Tibial nerve (tissue), 4 donors: ENCODE data around the gene SLC35D1. TPM values are rescaled to one million over a fixed set of nuclear protein-coding genes. Genes with fewer than 3 reads are reported as not detected.

ENCODE experiments used
- DNase-seq, 2 donors: peaks; one replicate each; pipeline ENCODE4 v3.0.0-alpha.2; 2019; ENCODE audit warnings: low spot score in 2 of 2
- H3K27ac ChIP-seq, 4 donors: fragments of 200-600 bp; sonication (generic) in 3 of 4; one replicate each; pipeline ENCODE4 v1.5.1; 2017 to 2019; ENCODE audit warnings: mild to moderate bottlenecking in 1 of 4
- H3K27me3 ChIP-seq, 2 donors: fragments of 200-600 bp; sonication (generic) in 1 of 2; one replicate each; pipeline versions ENCODE4 v1.5.1 to v1.6.0; 2017 to 2019
- H3K36me3 ChIP-seq, 3 donors: fragments of 200-600 bp; sonication (generic); one replicate each; pipeline ENCODE4 v1.5.1; 2018 to 2019
- H3K4me1 ChIP-seq, 4 donors: fragments of 200-600 bp; sonication (generic) in 3 of 4; one replicate each; pipeline ENCODE4 v1.5.1; 2017 to 2019
- H3K4me3 ChIP-seq, 4 donors: fragments of 200-600 bp; sonication (generic) in 3 of 4; one replicate each; pipeline ENCODE4 v1.5.1; 2017 to 2019; ENCODE audit warnings: mild to moderate bottlenecking in 1 of 4, moderate library complexity in 1 of 4
- H3K9me3 ChIP-seq, 4 donors: fragments of 200-600 bp; sonication (generic) in 3 of 4; one replicate each; pipeline ENCODE4 v1.5.1; 2017 to 2019
- CTCF ChIP-seq, 5 experiments: fragments of 200-600 bp in 3 of 5; fragments of 450-650 bp in 2 of 5; sonication (generic) in 3 of 5; IDR thresholded peaks; one replicate each; pipeline ENCODE4 v1.5.1; 2016 to 2019; ENCODE audit warnings: antibody characterized with exemption in 5 of 5, mild to moderate bottlenecking in 3 of 5, moderate library complexity in 2 of 5
- EP300 ChIP-seq, 2 donors: sonication (generic); formaldehyde crosslinking; IDR thresholded peaks; one replicate each; pipeline ENCODE4 v1.6.1; 2017; ENCODE audit warnings: antibody characterized with exemption in 2 of 2, mild to moderate bottlenecking in 1 of 2
- POLR2A ChIP-seq, 2 donors: fragments of 450-650 bp; IDR thresholded peaks; one replicate each; pipeline ENCODE4 v1.6.1; 2017; ENCODE audit warnings: antibody characterized with exemption in 2 of 2, mild to moderate bottlenecking in 2 of 2, moderate library complexity in 2 of 2
- WGBS, 2 donors: methylation state at CpG; one replicate each; pipeline ENCODE4 v1.1.5; 2018; 5-methylcytosine and 5-hydroxymethylcytosine counted together
- total RNA-seq, 4 donors: library from RNA; depleted of rRNA; stranded (reverse); fragments of >200 nt; gene quantifications; one replicate each; pipeline ENCODE4 v1.1.0, GENCODE V29; 2016

Gene SLC35D1
- total RNA-seq, 4 donors from 2014 or later: 8.7 to 10.5 (median 9.1) TPM

- no peak for DNase-seq
- Histone ChIP-seq H3K27me3 (no peaks in the 10 kb centered on the region), H3K4me3 (no peak overlapping the region), H3K9me3 (no peaks in the 10 kb centered on the region), H3K36me3 (peaks cover 0 to 43% (median 0%) of the 10 kb centered on the region in 3 donors), H3K4me1 (peaks cover 0 to 14% (median 0%) of the 10 kb centered on the region in 4 donors), H3K27ac (peak overlapping the region in 2 of 4 donors; percentile 25 to 36)
- no peak for TF ChIP-seq EP300 (IDR thresholded peaks at IDR 0.05)
- TF ChIP-seq CTCF (IDR thresholded peaks at IDR 0.05): no peak
- TF ChIP-seq POLR2A (IDR thresholded peaks at IDR 0.05): no peak
- 77 to 82% methylated on average over 2 of the region's 2 CpGs for WGBS, 2 donors
These were observed 33.6 kb downstream of the SLC35D1 start for GRCh38 chr1:67020304-67020703.

- H3K27me3 ChIP-seq: no peaks in the 10 kb centered on the region
- DNase-seq: no peak
- no peak for TF ChIP-seq EP300 (IDR thresholded peaks at IDR 0.05)
- no peak for TF ChIP-seq POLR2A (IDR thresholded peaks at IDR 0.05)
- TF ChIP-seq CTCF (IDR thresholded peaks at IDR 0.05): no peak
- H3K4me1 ChIP-seq: peaks cover 0 to 14% (median 0%) of the 10 kb centered on the region in 4 donors
- H3K9me3 ChIP-seq: no peaks in the 10 kb centered on the region
- peak overlapping the region in 2 of 4 donors; percentile 31 to 36 for H3K27ac ChIP-seq
- WGBS, 2 donors: 0 to 18% methylated on average over 1 of the region's 1 CpG
- H3K4me3 ChIP-seq: no peak overlapping the region
- peaks cover 0 to 41% (median 0%) of the 10 kb centered on the region in 3 donors for H3K36me3 ChIP-seq
These were observed 34.3 kb downstream of the SLC35D1 start for GRCh38 chr1:67019600-67020136.

- H3K4me3 ChIP-seq: no peak overlapping the region
- TF ChIP-seq POLR2A (IDR thresholded peaks at IDR 0.05): no peak
- TF ChIP-seq EP300 (IDR thresholded peaks at IDR 0.05): no peak
- TF ChIP-seq CTCF (IDR thresholded peaks at IDR 0.05): no peak
- whole genome bisulfite sequencing, 2 donors: 94 to 98% methylated on average over 4 of the region's 4 CpGs
- no peaks in the 10 kb centered on the region for H3K9me3 ChIP-seq
- peaks cover 0 to 14% (median 0%) of the 10 kb centered on the region in 4 donors for H3K4me1 ChIP-seq
- H3K36me3 ChIP-seq: peaks cover 0 to 37% (median 0%) of the 10 kb centered on the region in 3 donors
- H3K27ac ChIP-seq: peak overlapping the region in 2 of 4 donors; percentile 31 to 36
- H3K27me3 ChIP-seq: no peaks in the 10 kb centered on the region
- DNase-seq: no peak
These were observed 34.8 kb downstream of the SLC35D1 start for GRCh38 chr1:67019121-67019520.

- Histone ChIP-seq H3K9me3 (no peaks in the 10 kb centered on the region), H3K27ac (no peak overlapping the region), H3K4me3 (no peak overlapping the region), H3K4me1 (peaks cover 0 to 14% (median 0%) of the 10 kb centered on the region in 4 donors), H3K36me3 (peaks cover 0 to 39% (median 0%) of the 10 kb centered on the region in 3 donors), H3K27me3 (no peaks in the 10 kb centered on the region)
- DNase-seq: no peak
- no peak for TF ChIP-seq EP300 (IDR thresholded peaks at IDR 0.05)
- no peak for TF ChIP-seq POLR2A (IDR thresholded peaks at IDR 0.05)
- no peak for TF ChIP-seq CTCF (IDR thresholded peaks at IDR 0.05)
- 85 to 93% methylated on average over 2 of the region's 2 CpGs for WGBS, 2 donors
These were observed 35.4 kb downstream of the SLC35D1 start for GRCh38 chr1:67018574-67018973.

GRCh38 chr1:67013573-67013972, 40.4 kb downstream of the SLC35D1 start:
- 64 to 75% methylated on average over 2 of the region's 2 CpGs for WGBS, 2 donors
- Histone ChIP-seq H3K27ac (no peak overlapping the region), H3K9me3 (no peaks in the 10 kb centered on the region), H3K4me3 (no peak overlapping the region), H3K27me3 (no peaks in the 10 kb centered on the region), H3K36me3 (peaks cover 0 to 40% (median 0%) of the 10 kb centered on the region in 3 donors), H3K4me1 (no peaks in the 10 kb centered on the region)
- DNase-seq: no peak
- TF ChIP-seq EP300 (IDR thresholded peaks at IDR 0.05): no peak
- no peak for TF ChIP-seq CTCF (IDR thresholded peaks at IDR 0.05)
- no peak for TF ChIP-seq POLR2A (IDR thresholded peaks at IDR 0.05)
